K562 (cell line): ENCODE results near the gene PHYKPL. TPM values are rescaled to one million over a fixed set of nuclear protein-coding genes. Genes with fewer than 3 reads are reported as not detected.

Source experiments
- ATAC-seq: fragments of 200-7000 bp; cut with Tn5 transposase; 3 replicates; pipeline ENCODE4 v1.9.1; 2020; ENCODE audit warnings: moderate library complexity
- BruUV-seq: library from RNA; stranded (reverse); fragments of 400-500 nt; replicated peaks from 2 replicates; lab custom pipeline; 2021; lab: Mats Ljungman, UMichigan
- CTCF ChIA-PET: fragments of 300-600 bp; formaldehyde crosslinking; extraction: SDS; loops from one replicate; lab custom pipeline; 2021; ENCODE audit warnings: low intra/inter-chr PET ratio; lab: Yijun Ruan, JAX
- POLR2A ChIA-PET: fragments of 300-600, 350-650 bp; sonication (Branson Sonifier 250); formaldehyde crosslinking; extraction: SDS; loops from one replicate; lab custom pipeline; 2021; ENCODE audit warnings: antibody characterized with exemption, inconsistent platforms; lab: Yijun Ruan, JAX
- DNase-seq, 4 experiments: peaks; one replicate each; pipeline versions ENCODE4 v3.0.0 to v3.0.0-alpha.2; 2011 to 2018; ENCODE audit warnings: low spot score in 3 of 4, mixed read lengths in 3 of 4; ENCODE audit errors: extremely low read depth in 1 of 4
- FAIRE-seq: peaks from 2 replicates; lab custom pipeline; 2011; peaks lifted over from hg19 to GRCh38; lab: Jason Lieb, UNC
- H2AFZ ChIP-seq: 2 replicates; pipeline ENCODE4 v1.6.0; 2011; ENCODE audit warnings: low read depth, low read length, control low read depth, inconsistent platforms
- H3K27ac ChIP-seq: fragments of 200-600 bp; 3 replicates; pipeline ENCODE4 v1.8.0; 2011; ENCODE audit warnings: low read depth, mild to moderate bottlenecking, control low read depth, inconsistent platforms, low read length, moderate library complexity, mixed read lengths; ENCODE audit errors: extremely low read depth
- H3K27me3 ChIP-seq, 2 experiments: fragments of 300-600 bp in 1 of 2; 2 replicates in 1 of 2; 3 replicates in 1 of 2; pipeline versions ENCODE4 v1.6.0 to v1.8.0; 2011; ENCODE audit warnings: inconsistent platforms in 2 of 2, low read length in 2 of 2, mild to moderate bottlenecking in 1 of 2, mixed read lengths in 1 of 2, moderate library complexity in 1 of 2; ENCODE audit not compliant: control insufficient read depth in 2 of 2, insufficient read depth in 2 of 2
- H3K36me3 ChIP-seq: fragments of 300-600 bp; 3 replicates; pipeline ENCODE4 v1.8.0; 2011; ENCODE audit warnings: mild to moderate bottlenecking, low read length, inconsistent platforms; ENCODE audit not compliant: control insufficient read depth, insufficient read depth
- H3K4me1 ChIP-seq, 2 experiments: fragments of 200-600 bp in 1 of 2; replicated peaks in 1 of 2; 2 replicates in 1 of 2; 3 replicates in 1 of 2; pipeline versions ENCODE4 v1.5.1 to v1.8.0; 2011; ENCODE audit warnings: inconsistent platforms in 2 of 2, low read length in 2 of 2, mild to moderate bottlenecking in 1 of 2, mixed read lengths in 1 of 2, moderate library complexity in 1 of 2; ENCODE audit not compliant: control insufficient read depth in 2 of 2, insufficient read depth in 2 of 2
- H3K4me2 ChIP-seq: 2 replicates; pipeline ENCODE4 v1.6.1; 2011; ENCODE audit warnings: low read length, control low read depth, inconsistent platforms, mixed read lengths; ENCODE audit not compliant: insufficient read depth
- H3K4me3 ChIP-seq: fragments of 200-600 bp; sonication (generic), shearing (Covaris generic); 2 replicates; pipeline ENCODE4 v1.5.1; 2016; ENCODE audit warnings: control low read depth, inconsistent platforms
- H3K79me2 ChIP-seq: fragments of 200-600 bp; 3 replicates; pipeline ENCODE4 v1.8.0; 2011; ENCODE audit warnings: low read length, inconsistent platforms; ENCODE audit not compliant: control insufficient read depth, insufficient read depth
- H3K9ac ChIP-seq, 2 experiments: 2 replicates each; pipeline versions ENCODE4 v1.6.0 to v1.6.1; 2011; ENCODE audit warnings: low read depth in 2 of 2, low read length in 2 of 2, control low read depth in 1 of 2, inconsistent platforms in 1 of 2, mild to moderate bottlenecking in 1 of 2, mixed read lengths in 1 of 2; ENCODE audit not compliant: insufficient read depth in 1 of 2
- H3K9me1 ChIP-seq: one replicate; pipeline ENCODE4 v1.6.0; 2011; ENCODE audit warnings: inconsistent platforms, mild to moderate bottlenecking, low read length, moderate library complexity; ENCODE audit not compliant: control insufficient read depth, insufficient read depth
- H3K9me3 ChIP-seq: replicated peaks from 2 replicates; pipeline ENCODE4 v1.5.1; 2011; ENCODE audit warnings: low read depth, low read length, inconsistent platforms; ENCODE audit not compliant: control insufficient read depth, insufficient read depth
- H4K20me1 ChIP-seq: replicated peaks from 2 replicates; pipeline ENCODE4 v1.6.1; 2011; ENCODE audit warnings: low read length, inconsistent platforms, mixed read lengths; ENCODE audit not compliant: control insufficient read depth, insufficient read depth
- BRF1 ChIP-seq: IDR thresholded peaks from 3 replicates; pipeline ENCODE4 v1.6.1; 2011; ENCODE audit warnings: borderline replicate concordance, mild to moderate bottlenecking; ENCODE audit not compliant: insufficient read length; ENCODE audit errors: extremely low read depth
- E2F3 ChIP-seq: fragments of 250-450 bp; sonication (Bioruptor Pico); IDR thresholded peaks from 2 replicates; pipeline ENCODE4 v1.4.0; 2020; ENCODE audit warnings: mild to moderate bottlenecking
- E4F1 ChIP-seq: fragments of 250-450 bp; sonication (Bioruptor Pico); IDR thresholded peaks from 2 replicates; pipeline ENCODE4 v1.5.0; 2021; ENCODE audit warnings: mild to moderate bottlenecking, borderline replicate concordance
- ELF4 ChIP-seq: fragments of 450-650 bp; formaldehyde crosslinking; IDR thresholded peaks from 2 replicates; pipeline ENCODE4 v1.4.0; 2022; ENCODE audit warnings: missing genetic modification characterization
- ILK ChIP-seq: fragments of 450-650 bp; IDR thresholded peaks from 2 replicates; pipeline ENCODE4 v1.6.1; 2016; ENCODE audit warnings: missing genetic modification characterization, low read depth, mild to moderate bottlenecking, missing compliant biosample characterization, moderate library complexity, borderline replicate concordance
- KDM5B ChIP-seq: fragments of 200-600 bp; sonication (generic); IDR thresholded peaks from 2 replicates; pipeline ENCODE4 v1.6.1; 2012; ENCODE audit warnings: low read depth, mild to moderate bottlenecking, moderate library complexity, low read length, control low read depth, inconsistent platforms; ENCODE audit not compliant: insufficient replicate concordance
- KLF16 ChIP-seq: IDR thresholded peaks from 2 replicates; pipeline ENCODE4 v1.6.1; 2016; ENCODE audit warnings: antibody characterized with exemption
- POLR2H ChIP-seq: IDR thresholded peaks from 2 replicates; pipeline ENCODE4 v1.6.1; 2016; ENCODE audit warnings: missing genetic modification characterization, low read depth, mild to moderate bottlenecking, control low read depth, missing compliant biosample characterization, moderate library complexity
- PRMT5 ChIP-seq: sonication (generic); formaldehyde crosslinking; IDR thresholded peaks from 2 replicates; pipeline ENCODE4 v1.5.0; 2020; ENCODE audit warnings: missing genetic modification reagents
- SMAD1 ChIP-seq: fragments of 150-350 bp; IDR thresholded peaks from 2 replicates; pipeline ENCODE4 v1.6.1; 2014; ENCODE audit warnings: low read length, low read depth; ENCODE audit not compliant: partially characterized antibody
- SMARCB1 ChIP-seq: IDR thresholded peaks from 2 replicates; pipeline ENCODE4 v1.6.1; 2011; ENCODE audit warnings: improper control_type of control experiment, low read depth; ENCODE audit not compliant: insufficient read length
- SRSF1 ChIP-seq: fragments of 200-400 bp; formaldehyde crosslinking; IDR thresholded peaks from 2 replicates; pipeline ENCODE4 v1.6.1; 2017; ENCODE audit warnings: mild to moderate bottlenecking, low read depth, low read length, moderate library complexity
- STAT5B ChIP-seq: fragments of 250-450 bp; sonication (Bioruptor Pico); IDR thresholded peaks from 2 replicates; pipeline ENCODE4 v1.8.0; 2021; ENCODE audit warnings: mild to moderate bottlenecking, inconsistent platforms
- ZNF133 ChIP-seq: fragments of 250-450 bp; sonication (Bioruptor Pico); IDR thresholded peaks from 2 replicates; pipeline ENCODE4 v1.4.0; 2020; ENCODE audit warnings: mild to moderate bottlenecking
- ZSCAN29 ChIP-seq: fragments of 450-650 bp; IDR thresholded peaks from 2 replicates; pipeline ENCODE4 v1.6.1; 2017
- ZSCAN32 ChIP-seq: fragments of 450-650 bp; formaldehyde crosslinking; IDR thresholded peaks from 2 replicates; pipeline ENCODE4 v1.4.0; 2020; ENCODE audit warnings: mild to moderate bottlenecking, moderate library complexity
- WGBS: fragments of 100-300 bp; shearing (Covaris generic); methylation state at CpG from one replicate; pipeline ENCODE4 v1.1.6; 2016; ENCODE audit warnings: low coverage, mixed read lengths; ENCODE audit not compliant: insufficient coverage; ENCODE audit errors: missing lambda C conversion rate; 5-methylcytosine and 5-hydroxymethylcytosine counted together
- in situ Hi-C: fragments of 300-500 bp; cut with MboI; formaldehyde crosslinking; loops from 4 replicates; pipeline ENCODE4 v1.15.0; 2018; ENCODE audit warnings: inconsistent platforms, mixed read lengths
- intact Hi-C: fragments of 100-400 bp; cut with micrococcal nuclease; formaldehyde crosslinking; loops from 2 replicates; pipeline ENCODE4 v1.14.2; 2022
- polyA plus RNA-seq, 8 experiments: library from polyadenylated mRNA; depleted of rRNA in 4 of 8; stranded (reverse) in 5 of 8; unstranded in 3 of 8; fragments of >200 nt; fragmentation: Nextera tagmentation in 2 of 8; fragmentation: Illumina TruSeq in 1 of 8; extraction: Ambion mirVana in 2 of 8; extraction: Trizol in 1 of 8; gene quantifications; 2 replicates each; pipeline versions ENCODE4 v1.2.1 to v1.2.3, GENCODE V29; 2011 to 2014; ENCODE audit warnings: inconsistent platforms in 1 of 8, missing spikeins in 1 of 8
- total RNA-seq, 7 experiments: library from RNA; depleted of rRNA in 6 of 7; stranded (reverse); fragments of >200 nt in 6 of 7; fragmentation: Illumina TruSeq in 2 of 7; extraction: Trizol in 2 of 7; gene quantifications; 2 replicates each; pipeline versions ENCODE4 v1.2.1 to v1.2.3, GENCODE V29; 2011 to 2021; ENCODE audit warnings: low replicate concordance in 1 of 7
- TF ChIP-seq, protein P1 (sequence below): sonication (generic); formaldehyde crosslinking; IDR thresholded peaks from 2 replicates; pipeline ENCODE4 v1.8.0; 2022; ENCODE audit warnings: missing genetic modification reagents, mild to moderate bottlenecking, moderate library complexity, borderline replicate concordance
- TF ChIP-seq, protein P2 (sequence below), 2 experiments: fragments of 450-650 bp; conservative IDR thresholded peaks; 2 replicates each; pipeline ENCODE4 v1.6.1; 2017; ENCODE audit warnings: mild to moderate bottlenecking in 2 of 2, moderate library complexity in 2 of 2

The PHYKPL gene
- total and polyA plus RNA-seq, 9 of the 15 experiments (the other 6 are each of a cell fraction or from before 2014, with no cell fraction given), result 4.7 to 34.7 (median 18.6) TPM

DNA sequence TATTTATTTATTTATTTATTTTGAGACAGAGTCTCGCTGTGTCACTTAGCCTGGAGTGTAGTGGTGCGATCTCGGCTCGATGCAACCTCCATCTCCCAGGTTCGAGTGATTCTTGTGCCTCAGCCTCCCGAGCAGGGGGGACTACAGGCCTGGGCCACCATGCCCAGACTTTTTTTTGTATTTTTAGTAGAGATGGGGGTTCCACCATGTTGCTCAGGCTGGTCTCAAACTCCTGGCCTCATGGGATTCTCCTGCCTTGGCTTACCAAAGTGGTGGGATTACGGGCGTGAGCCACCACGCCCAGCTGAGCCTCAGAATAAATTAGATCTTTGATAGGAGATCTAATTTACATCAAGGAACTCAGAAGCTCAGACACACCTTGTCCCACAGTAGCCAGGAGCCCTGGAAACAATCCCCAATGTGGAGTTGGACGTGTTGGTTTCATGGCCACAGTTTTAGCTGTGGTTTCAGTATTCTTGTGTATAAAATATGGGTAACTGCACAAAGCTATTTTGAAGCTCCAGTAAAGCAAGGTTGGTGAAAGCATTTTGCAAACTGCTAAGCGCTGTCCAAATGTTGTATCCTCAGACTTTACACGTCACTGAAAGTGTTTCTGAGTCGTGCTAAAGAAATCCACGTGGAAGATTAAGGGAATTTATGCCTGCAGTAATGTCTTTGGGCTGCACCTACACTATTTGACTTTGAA, 31.2 kb downstream of the PHYKPL start:
- H3K9ac ChIP-seq, result no peak overlapping the region
- H2AFZ ChIP-seq, result no peak overlapping the region
- peaks cover 6 to 11% of the 10 kb centered on the region in 2 experiments; a peak in 4 of 5 replicates for H3K4me1 ChIP-seq
- FAIRE-seq (no peak), ATAC-seq (no peak), DNase-seq (no peak)
- no peak overlapping the region for H3K4me2 ChIP-seq
- intact Hi-C loops, result no loop called here
- POLR2A ChIA-PET, result interaction anchor here (1.0 to 1.9 kb wide), 2 partner anchors 12 to 85 kb away, joined by 3 to 4 read pairs; no protein-coding TSS in a partner anchor
- H3K79me2 ChIP-seq, result peaks cover 34% of the 10 kb centered on the region
- CTCF ChIA-PET, result no interaction called here
- H3K9me3 ChIP-seq, result no peaks in the 10 kb centered on the region
- in situ Hi-C loops, result no loop called here
- H3K27me3 ChIP-seq, result no peaks in the 10 kb centered on the region
- 72% methylated on average over 10 of the region's 14 CpGs for WGBS
- no peak overlapping the region for H3K27ac ChIP-seq
- BruUV-seq, result no TSS peak
- no peak overlapping the region for H3K4me3 ChIP-seq
- peaks cover 12% of the 10 kb centered on the region for H3K36me3 ChIP-seq
- H4K20me1 ChIP-seq, result peaks cover 15% of the 10 kb centered on the region
- H3K9me1 ChIP-seq, result no peaks in the 10 kb centered on the region
- no peak for TF ChIP-seq ZSCAN29
- TF ChIP-seq, protein P1, sequence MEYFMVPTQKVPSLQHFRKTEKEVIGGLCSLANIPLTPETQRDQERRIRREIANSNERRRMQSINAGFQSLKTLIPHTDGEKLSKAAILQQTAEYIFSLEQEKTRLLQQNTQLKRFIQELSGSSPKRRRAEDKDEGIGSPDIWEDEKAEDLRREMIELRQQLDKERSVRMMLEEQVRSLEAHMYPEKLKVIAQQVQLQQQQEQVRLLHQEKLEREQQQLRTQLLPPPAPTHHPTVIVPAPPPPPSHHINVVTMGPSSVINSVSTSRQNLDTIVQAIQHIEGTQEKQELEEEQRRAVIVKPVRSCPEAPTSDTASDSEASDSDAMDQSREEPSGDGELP (CRISPR knock-in tag), result no peak
- TF ChIP-seq, protein P2, sequence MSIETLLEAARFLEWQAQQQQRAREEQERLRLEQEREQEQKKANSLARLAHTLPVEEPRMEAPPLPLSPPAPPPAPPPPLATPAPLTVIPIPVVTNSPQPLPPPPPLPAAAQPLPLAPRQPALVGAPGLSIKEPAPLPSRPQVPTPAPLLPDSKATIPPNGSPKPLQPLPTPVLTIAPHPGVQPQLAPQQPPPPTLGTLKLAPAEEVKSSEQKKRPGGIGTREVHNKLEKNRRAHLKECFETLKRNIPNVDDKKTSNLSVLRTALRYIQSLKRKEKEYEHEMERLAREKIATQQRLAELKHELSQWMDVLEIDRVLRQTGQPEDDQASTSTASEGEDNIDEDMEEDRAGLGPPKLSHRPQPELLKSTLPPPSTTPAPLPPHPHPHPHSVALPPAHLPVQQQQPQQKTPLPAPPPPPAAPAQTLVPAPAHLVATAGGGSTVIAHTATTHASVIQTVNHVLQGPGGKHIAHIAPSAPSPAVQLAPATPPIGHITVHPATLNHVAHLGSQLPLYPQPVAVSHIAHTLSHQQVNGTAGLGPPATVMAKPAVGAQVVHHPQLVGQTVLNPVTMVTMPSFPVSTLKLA (conservative IDR thresholded peaks at IDR 0.05), result no peak
- no peak for TF ChIP-seq BRF1
- no peak for TF ChIP-seq PRMT5 (CRISPR knock-in tag)
- no peak for TF ChIP-seq SMARCB1
- no peak for TF ChIP-seq ILK (tag)
- TF ChIP-seq SRSF1, result no peak
- no peak for TF ChIP-seq POLR2H (tag)
- no peak for TF ChIP-seq ELF4
- TF ChIP-seq KDM5B, result no peak
- no peak for TF ChIP-seq E2F3 (CRISPR knock-in tag)
- TF ChIP-seq ZNF133 (CRISPR knock-in tag), result no peak
- no peak for TF ChIP-seq ZSCAN32
- TF ChIP-seq STAT5B (CRISPR knock-in tag), result no peak
- TF ChIP-seq E4F1 (CRISPR knock-in tag), result no peak
- TF ChIP-seq KLF16, result no peak
- no peak for TF ChIP-seq SMAD1
